ENCODE results near the gene SLC25A1. TPM values are rescaled to one million over a fixed set of nuclear protein-coding genes. Genes with fewer than 3 reads are reported as not detected.

The SLC25A1 gene
- total and polyA plus RNA-seq, 2 experiments from 2014 or later, result 141 to 242 TPM

DNA sequence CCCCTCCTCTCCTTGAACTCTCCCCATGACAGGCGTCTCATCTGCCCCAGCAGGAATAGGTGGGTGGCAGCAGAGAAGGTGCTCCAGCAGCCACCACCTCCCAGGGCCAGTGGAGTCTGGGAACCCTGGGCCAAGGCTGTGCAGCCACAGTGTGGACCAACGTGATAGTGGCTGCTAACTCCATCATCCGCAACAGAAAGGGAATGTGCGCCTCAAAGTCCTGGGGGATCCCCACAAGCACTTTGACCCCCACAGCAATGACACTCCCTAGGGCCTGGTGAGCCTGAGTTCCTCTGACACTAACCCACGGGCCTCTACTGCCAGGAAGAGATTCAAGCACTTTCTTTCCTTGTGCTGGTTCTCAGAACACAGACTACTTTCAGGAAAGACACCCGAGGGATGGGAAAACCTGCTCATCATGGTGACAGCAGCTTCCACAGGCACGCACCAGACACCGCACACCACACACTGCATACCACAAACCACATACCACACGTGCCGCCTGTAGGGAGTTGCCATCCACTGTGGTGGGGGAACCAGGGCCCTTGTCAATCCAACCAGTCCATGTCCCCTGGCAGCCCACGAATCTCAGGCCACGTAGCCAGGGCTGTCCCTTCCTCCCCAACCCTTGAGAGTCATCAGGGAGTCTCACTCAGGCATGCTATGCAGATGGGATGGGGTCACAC, 3.4 kb upstream of the SLC25A1 start:
- no peaks in the 10 kb centered on the region for H3K36me3 Mint-ChIP-seq (ENCODE audit: low read depth)
- peaks cover 11% of the 10 kb centered on the region for H3K27me3 Mint-ChIP-seq (ENCODE audit: insufficient read depth, low read depth, poor library complexity)
- Histone ChIP-seq H3K4me2 (no peak overlapping the region), H2AFZ (no peak overlapping the region), H4K20me1 (replicated peaks; ENCODE audit: insufficient read depth) (no peaks in the 10 kb centered on the region; the same call in 1 of the 2 replicates), H3K4me1 (ENCODE audit: insufficient read depth) (peaks cover 5% of the 10 kb centered on the region), H3K36me3 (ENCODE audit: insufficient read depth) (no peaks in the 10 kb centered on the region), H3F3A (replicated peaks; ENCODE audit: low read depth) (peaks cover 6% of the 10 kb centered on the region; the same call in 1 of the 2 replicates), H3K79me2 (replicated peaks; ENCODE audit: insufficient read depth) (peaks cover 8% of the 10 kb centered on the region; the same call in 1 of the 2 replicates), H3K4me3 (no peak overlapping the region), H3K27ac (ENCODE audit: low read depth) (no peak overlapping the region), H3K27me3 (ENCODE audit: insufficient read depth) (no peaks in the 10 kb centered on the region), H3K9me2 (ENCODE audit: insufficient read depth) (no peaks in the 10 kb centered on the region)
- TF ChIP-seq JUNB (IDR thresholded peaks at IDR 0.05; ENCODE audit: unreplicated experiment) (no peak), NANOG (IDR thresholded peaks at IDR 0.05; ENCODE audit: borderline replicate concordance) (no peak), STAT1 (IDR thresholded peaks at IDR 0.05; ENCODE audit: unreplicated experiment) (no peak), CREB1 (CRISPR knock-in tag; IDR thresholded peaks at IDR 0.05; ENCODE audit: low read depth) (no peak)
- TF ChIP-seq, protein P1, sequence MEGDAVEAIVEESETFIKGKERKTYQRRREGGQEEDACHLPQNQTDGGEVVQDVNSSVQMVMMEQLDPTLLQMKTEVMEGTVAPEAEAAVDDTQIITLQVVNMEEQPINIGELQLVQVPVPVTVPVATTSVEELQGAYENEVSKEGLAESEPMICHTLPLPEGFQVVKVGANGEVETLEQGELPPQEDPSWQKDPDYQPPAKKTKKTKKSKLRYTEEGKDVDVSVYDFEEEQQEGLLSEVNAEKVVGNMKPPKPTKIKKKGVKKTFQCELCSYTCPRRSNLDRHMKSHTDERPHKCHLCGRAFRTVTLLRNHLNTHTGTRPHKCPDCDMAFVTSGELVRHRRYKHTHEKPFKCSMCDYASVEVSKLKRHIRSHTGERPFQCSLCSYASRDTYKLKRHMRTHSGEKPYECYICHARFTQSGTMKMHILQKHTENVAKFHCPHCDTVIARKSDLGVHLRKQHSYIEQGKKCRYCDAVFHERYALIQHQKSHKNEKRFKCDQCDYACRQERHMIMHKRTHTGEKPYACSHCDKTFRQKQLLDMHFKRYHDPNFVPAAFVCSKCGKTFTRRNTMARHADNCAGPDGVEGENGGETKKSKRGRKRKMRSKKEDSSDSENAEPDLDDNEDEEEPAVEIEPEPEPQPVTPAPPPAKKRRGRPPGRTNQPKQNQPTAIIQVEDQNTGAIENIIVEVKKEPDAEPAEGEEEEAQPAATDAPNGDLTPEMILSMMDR (conservative IDR thresholded peaks at IDR 0.05; ENCODE audit: low read depth in 2 of 2), result no peak
- TF ChIP-seq, protein P2, sequence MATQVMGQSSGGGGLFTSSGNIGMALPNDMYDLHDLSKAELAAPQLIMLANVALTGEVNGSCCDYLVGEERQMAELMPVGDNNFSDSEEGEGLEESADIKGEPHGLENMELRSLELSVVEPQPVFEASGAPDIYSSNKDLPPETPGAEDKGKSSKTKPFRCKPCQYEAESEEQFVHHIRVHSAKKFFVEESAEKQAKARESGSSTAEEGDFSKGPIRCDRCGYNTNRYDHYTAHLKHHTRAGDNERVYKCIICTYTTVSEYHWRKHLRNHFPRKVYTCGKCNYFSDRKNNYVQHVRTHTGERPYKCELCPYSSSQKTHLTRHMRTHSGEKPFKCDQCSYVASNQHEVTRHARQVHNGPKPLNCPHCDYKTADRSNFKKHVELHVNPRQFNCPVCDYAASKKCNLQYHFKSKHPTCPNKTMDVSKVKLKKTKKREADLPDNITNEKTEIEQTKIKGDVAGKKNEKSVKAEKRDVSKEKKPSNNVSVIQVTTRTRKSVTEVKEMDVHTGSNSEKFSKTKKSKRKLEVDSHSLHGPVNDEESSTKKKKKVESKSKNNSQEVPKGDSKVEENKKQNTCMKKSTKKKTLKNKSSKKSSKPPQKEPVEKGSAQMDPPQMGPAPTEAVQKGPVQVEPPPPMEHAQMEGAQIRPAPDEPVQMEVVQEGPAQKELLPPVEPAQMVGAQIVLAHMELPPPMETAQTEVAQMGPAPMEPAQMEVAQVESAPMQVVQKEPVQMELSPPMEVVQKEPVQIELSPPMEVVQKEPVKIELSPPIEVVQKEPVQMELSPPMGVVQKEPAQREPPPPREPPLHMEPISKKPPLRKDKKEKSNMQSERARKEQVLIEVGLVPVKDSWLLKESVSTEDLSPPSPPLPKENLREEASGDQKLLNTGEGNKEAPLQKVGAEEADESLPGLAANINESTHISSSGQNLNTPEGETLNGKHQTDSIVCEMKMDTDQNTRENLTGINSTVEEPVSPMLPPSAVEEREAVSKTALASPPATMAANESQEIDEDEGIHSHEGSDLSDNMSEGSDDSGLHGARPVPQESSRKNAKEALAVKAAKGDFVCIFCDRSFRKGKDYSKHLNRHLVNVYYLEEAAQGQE (IDR thresholded peaks at IDR 0.05; ENCODE audit: unreplicated experiment), result no peak
- H3K4me1 Mint-ChIP-seq, result peaks cover 1% of the 10 kb centered on the region
- no peaks in the 10 kb centered on the region; the same call in 2 of the 3 replicates for H3K9me3 Mint-ChIP-seq
- DNase-seq (ENCODE audit: low spot score) (no peak), ATAC-seq (no peak)
- no peak overlapping the region; the same call in 1 of the 2 replicates for H3K27ac Mint-ChIP-seq
- no peak overlapping the region for H3K4me3 Mint-ChIP-seq

DNA sequence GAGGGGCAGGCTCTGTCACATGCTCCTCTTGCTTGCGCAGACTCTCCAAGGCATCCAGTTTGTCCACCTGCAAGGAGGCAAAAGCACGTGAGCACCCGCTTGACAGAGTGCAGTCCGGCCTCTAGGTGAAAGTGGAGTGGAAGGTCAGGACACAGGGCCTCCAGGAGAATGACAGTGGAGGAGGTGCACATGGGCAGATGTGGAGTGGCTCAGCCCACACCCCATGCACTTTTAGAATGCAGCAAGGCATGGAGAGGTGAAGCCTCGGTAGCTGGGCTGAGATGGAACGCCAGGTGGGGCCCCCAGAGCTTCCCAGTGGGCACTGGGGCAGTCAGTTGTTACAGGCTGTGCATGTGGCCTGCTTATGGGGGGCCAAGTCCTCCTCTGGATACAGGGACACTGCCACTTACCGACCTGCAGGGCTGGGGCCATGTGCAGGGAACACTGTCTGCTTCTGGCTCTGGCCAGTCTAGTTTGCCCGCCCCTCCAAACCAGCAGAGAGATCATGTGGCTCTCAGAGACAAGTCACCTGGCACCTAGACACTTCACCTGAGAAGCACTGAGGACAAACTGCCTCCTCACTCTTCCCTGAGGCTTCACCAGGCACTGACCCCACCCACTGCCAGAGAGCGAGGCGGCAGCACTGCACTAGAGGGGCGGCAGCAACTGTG, 2.3 kb upstream of the SLC25A1 start:
- no peak overlapping the region for H3K4me3 Mint-ChIP-seq
- H3K4me2 ChIP-seq, result no peak overlapping the region
- H4K20me1 ChIP-seq (replicated peaks; ENCODE audit: insufficient read depth), result no peaks in the 10 kb centered on the region; the same call in 1 of the 2 replicates
- H3K4me1 Mint-ChIP-seq, result peaks cover 11% of the 10 kb centered on the region
- H3F3A ChIP-seq (replicated peaks; ENCODE audit: low read depth), result peaks cover 9% of the 10 kb centered on the region; the same call in 1 of the 2 replicates
- no peak overlapping the region for H2AFZ ChIP-seq
- H3K4me3 ChIP-seq, result no peak overlapping the region
- H3K27ac Mint-ChIP-seq, result no peak overlapping the region
- H3K4me1 ChIP-seq (ENCODE audit: insufficient read depth), result peaks cover 14% of the 10 kb centered on the region
- H3K27me3 ChIP-seq (ENCODE audit: insufficient read depth), result no peaks in the 10 kb centered on the region
- no peaks in the 10 kb centered on the region for H3K9me2 ChIP-seq (ENCODE audit: insufficient read depth)
- ATAC-seq (no peak), DNase-seq (ENCODE audit: low spot score) (no peak)
- H3K79me2 ChIP-seq (replicated peaks; ENCODE audit: insufficient read depth), result peaks cover 12% of the 10 kb centered on the region; the same call in 1 of the 2 replicates
- H3K27ac ChIP-seq (ENCODE audit: low read depth), result no peak overlapping the region
- H3K9me3 Mint-ChIP-seq, result no peaks in the 10 kb centered on the region; the same call in 2 of the 3 replicates
- H3K27me3 Mint-ChIP-seq (ENCODE audit: insufficient read depth, low read depth, poor library complexity), result peaks cover 18% of the 10 kb centered on the region
- peaks cover 3% of the 10 kb centered on the region; the same call in 1 of the 3 replicates for H3K36me3 Mint-ChIP-seq (ENCODE audit: low read depth)
- no peaks in the 10 kb centered on the region for H3K36me3 ChIP-seq (ENCODE audit: insufficient read depth)
- TF ChIP-seq, protein P3, sequence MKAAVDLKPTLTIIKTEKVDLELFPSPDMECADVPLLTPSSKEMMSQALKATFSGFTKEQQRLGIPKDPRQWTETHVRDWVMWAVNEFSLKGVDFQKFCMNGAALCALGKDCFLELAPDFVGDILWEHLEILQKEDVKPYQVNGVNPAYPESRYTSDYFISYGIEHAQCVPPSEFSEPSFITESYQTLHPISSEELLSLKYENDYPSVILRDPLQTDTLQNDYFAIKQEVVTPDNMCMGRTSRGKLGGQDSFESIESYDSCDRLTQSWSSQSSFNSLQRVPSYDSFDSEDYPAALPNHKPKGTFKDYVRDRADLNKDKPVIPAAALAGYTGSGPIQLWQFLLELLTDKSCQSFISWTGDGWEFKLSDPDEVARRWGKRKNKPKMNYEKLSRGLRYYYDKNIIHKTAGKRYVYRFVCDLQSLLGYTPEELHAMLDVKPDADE (IDR thresholded peaks at IDR 0.05), result no peak
- TF ChIP-seq ZNF331 (CRISPR knock-in tag; IDR thresholded peaks at IDR 0.05; ENCODE audit: low read depth), result no peak
- no peak for TF ChIP-seq STAT1 (IDR thresholded peaks at IDR 0.05; ENCODE audit: unreplicated experiment)
- TF ChIP-seq NANOG (IDR thresholded peaks at IDR 0.05; ENCODE audit: borderline replicate concordance), result no peak
- TF ChIP-seq EZH2phosphoT487 (IDR thresholded peaks at IDR 0.05; ENCODE audit: unreplicated experiment), result no peak
- TF ChIP-seq ZNF114 (CRISPR knock-in tag; IDR thresholded peaks at IDR 0.05), result no peak
- TF ChIP-seq, protein P1 (conservative IDR thresholded peaks at IDR 0.05; ENCODE audit: low read depth in 2 of 2), result no peak

Measured in GM23338 (cell line).